Stimulated activated CD8-positive, alpha-beta memory T cell treated with anti-CD3 and anti-CD28 coated beads, Interleukin-4, amount 100 ng/mL, for 1 hour (primary cell): Measurements from ENCODE around the gene C2CD4C.
"Not testable (repeated sequence)": the region's sequence is repeated elsewhere in the genome, so short reads cannot be mapped to it uniquely, and the experiment has no call there.

ENCODE experiments used
- DNase-seq, 2 donors: peaks; one replicate each; pipeline ENCODE4 v3.0.0-alpha.2; 2020; ENCODE audit warnings: low read depth in 2 of 2, low spot score in 1 of 2

C2CD4C gene

GRCh38 chr19:415292-415691 is 6.3 kb upstream of the C2CD4C start:
- DNase-seq = no peak

- DNase-seq = no peak
Observed at GRCh38 chr19:413756-414420, 4.9 kb upstream of the C2CD4C start.

GRCh38 chr19:412356-413355 is 3.7 kb upstream of the C2CD4C start:
- no peak for DNase-seq

GRCh38 chr19:411723-412355 is 2.9 kb upstream of the C2CD4C start:
- no peak for DNase-seq

- DNase-seq = not testable (repeated sequence)
Observed at GRCh38 chr19:411121-411722, 2.3 kb upstream of the C2CD4C start.

- no peak for DNase-seq
Observed at GRCh38 chr19:410243-410781, 1.4 kb upstream of the C2CD4C start.

- DNase-seq = no peak
Observed at GRCh38 chr19:409516-410242, 732 bp upstream of the C2CD4C start.

GRCh38 chr19:408441-408901 is 476 bp downstream of the C2CD4C start:
- no peak for DNase-seq

GRCh38 chr19:407511-408440 is 1.2 kb downstream of the C2CD4C start:
- no peak for DNase-seq

- no peak for DNase-seq
Observed at GRCh38 chr19:406971-407510, 1.9 kb downstream of the C2CD4C start.

GRCh38 chr19:406135-406781 is 2.7 kb downstream of the C2CD4C start:
- no peak for DNase-seq

- DNase-seq = no peak
Observed at GRCh38 chr19:405121-405965, 3.6 kb downstream of the C2CD4C start.

- no peak for DNase-seq
Observed at GRCh38 chr19:403221-404027, 5.5 kb downstream of the C2CD4C start.

GRCh38 chr19:402786-403185 is 6.2 kb downstream of the C2CD4C start:
- DNase-seq = no peak

- no peak for DNase-seq
Observed at GRCh38 chr19:401866-402511, 7.0 kb downstream of the C2CD4C start.
